Gastroesophageal sphincter (tissue), 4 donors: Measurements from ENCODE around the gene KREMEN1. TPM values are rescaled to one million over a fixed set of nuclear protein-coding genes. Genes with fewer than 3 reads are reported as not detected.

ENCODE experiments used
- ATAC-seq: fragments of 150-250 bp; one replicate; pipeline ENCODE4 v1.9.1; 2016; ENCODE audit warnings: mild to moderate bottlenecking, moderate library complexity
- H3K27ac ChIP-seq, 4 donors: fragments of 200-600 bp; sonication (generic) in 3 of 4; 1 replicate in 3 of 4; 2 replicates in 1 of 4; pipeline ENCODE4 v1.5.1; 2016 to 2019
- H3K27me3 ChIP-seq: fragments of 200-600 bp; sonication (generic); one replicate; pipeline ENCODE4 v1.5.1; 2019
- H3K36me3 ChIP-seq, 2 donors: fragments of 200-600 bp; sonication (generic); one replicate each; pipeline ENCODE4 v1.5.1; 2019; ENCODE audit warnings: control low read depth in 1 of 2
- H3K4me1 ChIP-seq, 3 donors: fragments of 200-600 bp; sonication (generic); 1 replicate in 2 of 3; 2 replicates in 1 of 3; pipeline ENCODE4 v1.5.1; 2016 to 2019; ENCODE audit warnings: control low read depth in 2 of 3
- H3K4me3 ChIP-seq, 2 donors: fragments of 200-600 bp; sonication (generic); one replicate each; pipeline ENCODE4 v1.5.1; 2019; ENCODE audit warnings: mild to moderate bottlenecking in 1 of 2, moderate library complexity in 1 of 2
- H3K9me3 ChIP-seq, 3 donors: fragments of 200-600 bp; sonication (generic); one replicate each; pipeline ENCODE4 v1.5.1; 2017 to 2019; ENCODE audit warnings: control low read depth in 2 of 3
- CTCF ChIP-seq, 4 experiments: fragments of 200-600 bp in 2 of 4; fragments of 450-650 bp in 2 of 4; sonication (generic) in 1 of 4; IDR thresholded peaks; one replicate each; pipeline ENCODE4 v1.5.1; 2017 to 2019; ENCODE audit warnings: antibody characterized with exemption in 4 of 4, mild to moderate bottlenecking in 2 of 4, moderate library complexity in 2 of 4
- EP300 ChIP-seq: sonication (generic); formaldehyde crosslinking; IDR thresholded peaks from one replicate; pipeline ENCODE4 v1.6.1; 2017; ENCODE audit warnings: antibody characterized with exemption, mild to moderate bottlenecking
- POLR2A ChIP-seq, 2 donors: fragments of 450-650 bp; IDR thresholded peaks; one replicate each; pipeline ENCODE4 v1.6.1; 2017; ENCODE audit warnings: antibody characterized with exemption in 2 of 2, mild to moderate bottlenecking in 2 of 2, moderate library complexity in 1 of 2
- POLR2AphosphoS5 ChIP-seq: sonication (generic); formaldehyde crosslinking; IDR thresholded peaks from one replicate; pipeline ENCODE4 v1.6.1; 2017; ENCODE audit warnings: antibody characterized with exemption
- WGBS, 2 donors: methylation state at CpG; one replicate each; pipeline ENCODE4 v1.1.5; 2018; ENCODE audit warnings: low coverage in 1 of 2; 5-methylcytosine and 5-hydroxymethylcytosine counted together
- total RNA-seq, 4 donors: library from RNA; depleted of rRNA; stranded (reverse); fragments of >200 nt; gene quantifications; one replicate each; pipeline ENCODE4 v1.1.0, GENCODE V29; 2016

Gene KREMEN1
- total RNA-seq, 4 donors from 2014 or later: 7.5 to 17.4 (median 10.8) TPM

- no peak for TF ChIP-seq POLR2A (IDR thresholded peaks at IDR 0.05)
- no peak for TF ChIP-seq CTCF (IDR thresholded peaks at IDR 0.05)
- no peak for TF ChIP-seq POLR2AphosphoS5
- TF ChIP-seq EP300: no peak
- ATAC-seq: no peak
- WGBS, 2 donors: 56 to 65% methylated on average over 1 to 2 of the region's 2 CpGs
- no peaks in the 10 kb centered on the region for H3K9me3 ChIP-seq
- no peak overlapping the region for H3K4me3 ChIP-seq
- H3K27me3 ChIP-seq: no peaks in the 10 kb centered on the region
- peaks cover 0 to 6% of the 10 kb centered on the region in 2 donors for H3K36me3 ChIP-seq
- no peaks in the 10 kb centered on the region for H3K4me1 ChIP-seq
- no peak overlapping the region for H3K27ac ChIP-seq
Observed at GRCh38 chr22:29105468-29105867, 32.6 kb downstream of the KREMEN1 start.

GRCh38 chr22:29106839-29107238 lies 34.0 kb downstream of the KREMEN1 start:
- Histone ChIP-seq H3K4me3 (no peak overlapping the region), H3K27me3 (no peaks in the 10 kb centered on the region), H3K27ac (no peak overlapping the region), H3K9me3 (no peaks in the 10 kb centered on the region), H3K36me3 (peaks cover 0 to 2% of the 10 kb centered on the region in 2 donors), H3K4me1 (no peaks in the 10 kb centered on the region)
- TF ChIP-seq POLR2A (IDR thresholded peaks at IDR 0.05) (no peak), CTCF (IDR thresholded peaks at IDR 0.05) (no peak), POLR2AphosphoS5 (no peak), EP300 (no peak)
- WGBS, 2 donors: 36 to 45% methylated on average over 3 to 4 of the region's 4 CpGs
- ATAC-seq: no peak

- no peak for ATAC-seq
- Histone ChIP-seq H3K4me1 (no peaks in the 10 kb centered on the region), H3K4me3 (no peak overlapping the region), H3K27me3 (no peaks in the 10 kb centered on the region), H3K27ac (no peak overlapping the region), H3K9me3 (no peaks in the 10 kb centered on the region), H3K36me3 (no peaks in the 10 kb centered on the region)
- TF ChIP-seq POLR2A (IDR thresholded peaks at IDR 0.05): no peak
- no peak for TF ChIP-seq CTCF (IDR thresholded peaks at IDR 0.05)
- no peak for TF ChIP-seq EP300
- no peak for TF ChIP-seq POLR2AphosphoS5
- 96% methylated on average over 4 to 5 of the region's 5 CpGs for WGBS, 2 donors
Observed at GRCh38 chr22:29108137-29108536, 35.3 kb downstream of the KREMEN1 start.

- no peak overlapping the region for H3K27ac ChIP-seq
- no peaks in the 10 kb centered on the region for H3K4me1 ChIP-seq
- WGBS, 2 donors: 77% methylated on average over 4 of the region's 4 CpGs; no CpG with 5 or more reads in 1 of the 2 donors
- H3K27me3 ChIP-seq: no peaks in the 10 kb centered on the region
- no peak overlapping the region for H3K4me3 ChIP-seq
- TF ChIP-seq POLR2AphosphoS5: no peak
- no peak for TF ChIP-seq POLR2A (IDR thresholded peaks at IDR 0.05)
- TF ChIP-seq CTCF (IDR thresholded peaks at IDR 0.05): no peak
- no peak for TF ChIP-seq EP300
- H3K36me3 ChIP-seq: no peaks in the 10 kb centered on the region
- no peak for ATAC-seq
- H3K9me3 ChIP-seq: no peaks in the 10 kb centered on the region
Observed at GRCh38 chr22:29109822-29110221, 37.0 kb downstream of the KREMEN1 start.

GRCh38 chr22:29110946-29111345 lies 38.1 kb downstream of the KREMEN1 start:
- Histone ChIP-seq H3K27me3 (no peaks in the 10 kb centered on the region), H3K4me3 (no peak overlapping the region), H3K4me1 (no peaks in the 10 kb centered on the region), H3K27ac (no peak overlapping the region), H3K36me3 (no peaks in the 10 kb centered on the region), H3K9me3 (no peaks in the 10 kb centered on the region)
- 100% methylated on average over 1 of the region's 3 CpGs; no CpG with 5 or more reads in 1 of the 2 donors for WGBS, 2 donors
- no peak for ATAC-seq
- TF ChIP-seq EP300: no peak
- no peak for TF ChIP-seq POLR2AphosphoS5
- no peak for TF ChIP-seq CTCF (IDR thresholded peaks at IDR 0.05)
- no peak for TF ChIP-seq POLR2A (IDR thresholded peaks at IDR 0.05)
